EH (cell line): ENCODE measurements around the gene APLN.

Experiments used
- DNase-seq: peaks from one replicate; pipeline ENCODE4 v3.0.0-alpha.2; 2015; ENCODE audit warnings: low read depth

Gene APLN

DNA sequence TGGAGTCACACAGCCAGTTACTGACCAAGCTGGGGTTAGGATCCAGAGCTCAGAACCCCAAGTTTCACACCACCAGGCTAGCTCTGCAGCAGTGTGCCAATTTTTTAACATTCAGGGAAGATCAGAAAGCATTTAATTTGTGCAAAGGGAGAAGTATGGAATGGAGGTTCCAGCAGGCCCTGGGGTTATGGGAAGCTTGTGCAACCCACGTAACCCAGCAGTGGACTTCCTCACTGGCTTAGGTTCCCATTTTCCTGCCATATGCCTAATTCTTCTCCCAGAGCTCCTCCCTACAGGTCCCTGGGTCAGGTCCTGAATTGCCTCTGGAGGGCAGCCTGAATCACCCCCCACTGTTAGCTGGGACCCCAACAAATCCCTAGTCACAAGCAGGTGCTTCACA lies 14.0 kb downstream of the APLN start:
- no peak for DNase-seq

DNA sequence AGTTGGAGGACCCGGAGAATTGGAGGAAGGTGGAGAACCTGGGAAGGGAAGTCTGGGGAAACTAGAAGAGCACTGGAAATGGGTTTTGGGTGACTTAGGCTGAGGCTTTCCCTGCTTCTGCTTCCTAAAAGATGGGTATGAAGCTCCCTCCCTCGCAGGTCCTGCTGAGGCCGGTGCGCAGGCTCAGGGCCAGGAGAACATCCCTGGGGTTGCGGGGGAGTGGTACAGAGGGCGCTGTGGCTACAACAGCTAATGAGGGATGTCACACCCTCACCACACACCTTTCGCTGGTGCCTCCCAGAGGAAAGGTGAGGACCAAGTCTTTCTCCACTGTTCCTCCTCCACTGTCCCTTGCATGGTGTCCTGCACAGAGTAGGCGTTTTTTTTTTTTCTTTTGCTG lies 15.8 kb downstream of the APLN start:
- no peak for DNase-seq

DNA sequence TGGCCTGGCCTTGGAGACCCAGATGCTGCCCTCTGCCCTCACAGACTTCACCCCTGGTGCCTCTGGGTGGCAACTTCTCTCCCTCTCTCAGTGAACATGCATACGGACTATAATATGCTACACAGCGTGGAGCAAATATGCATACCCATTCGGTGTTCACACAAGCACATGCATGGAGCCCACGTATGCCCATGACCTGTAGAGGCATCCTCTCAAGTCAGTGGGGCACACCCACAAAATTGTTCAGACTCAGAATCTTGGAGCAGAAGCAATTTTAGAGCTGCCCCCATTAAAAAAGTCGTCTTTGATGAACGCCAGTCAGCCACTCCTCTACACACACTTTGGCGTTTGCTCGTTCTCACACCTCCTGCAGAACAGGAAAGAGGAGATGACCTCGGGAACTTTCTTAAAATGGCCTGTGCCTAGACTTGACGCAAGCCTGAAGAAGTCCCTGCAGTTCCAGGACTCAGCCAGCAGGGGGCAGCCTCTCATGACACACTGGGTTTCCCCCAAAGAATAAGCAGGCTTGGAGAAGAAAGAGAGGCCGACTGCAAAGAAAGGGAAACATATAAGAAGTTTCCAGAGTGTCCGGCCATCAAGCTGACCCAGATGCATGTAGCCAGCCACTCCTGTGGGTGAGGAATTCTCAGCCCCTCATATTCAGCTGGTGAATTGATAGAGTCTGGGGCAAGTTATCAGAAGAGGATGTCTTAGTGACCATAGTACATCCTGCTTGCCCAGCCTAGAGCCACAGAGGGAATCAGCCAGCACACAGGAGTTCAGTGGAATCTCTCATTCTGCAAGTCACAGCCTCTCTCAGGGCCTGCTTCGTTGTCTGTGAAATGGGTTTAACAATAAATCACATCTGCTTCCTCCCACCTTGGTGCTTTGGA lies 17.3 kb downstream of the APLN start:
- peak; percentile 61 for DNase-seq

- no peak for DNase-seq
Measured at GRCh38 chrX:129636175-129636681, 18.5 kb downstream of the APLN start.

DNA sequence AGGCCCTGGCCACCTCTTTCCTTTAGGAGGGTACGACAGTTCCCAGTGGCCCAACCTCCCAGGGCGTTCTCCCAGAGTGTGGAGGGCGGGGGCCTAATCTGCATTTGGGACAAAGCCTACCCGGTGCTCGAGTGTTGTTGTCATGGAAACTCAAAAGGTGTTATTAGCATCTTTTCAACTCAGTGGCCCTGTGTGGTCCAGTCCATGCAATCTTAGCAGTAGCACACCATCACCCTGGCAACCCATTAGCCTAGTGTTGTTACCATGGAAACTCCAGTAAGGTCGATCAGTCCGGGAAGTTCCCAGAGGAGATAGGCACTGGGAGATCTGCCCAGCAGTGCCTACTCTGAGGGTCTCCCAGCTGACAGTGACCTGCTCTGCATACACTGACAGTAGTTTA lies 20.2 kb downstream of the APLN start:
- DNase-seq: no peak

GRCh38 chrX:129632443-129632842 lies 22.3 kb downstream of the APLN start:
- no peak for DNase-seq

DNA sequence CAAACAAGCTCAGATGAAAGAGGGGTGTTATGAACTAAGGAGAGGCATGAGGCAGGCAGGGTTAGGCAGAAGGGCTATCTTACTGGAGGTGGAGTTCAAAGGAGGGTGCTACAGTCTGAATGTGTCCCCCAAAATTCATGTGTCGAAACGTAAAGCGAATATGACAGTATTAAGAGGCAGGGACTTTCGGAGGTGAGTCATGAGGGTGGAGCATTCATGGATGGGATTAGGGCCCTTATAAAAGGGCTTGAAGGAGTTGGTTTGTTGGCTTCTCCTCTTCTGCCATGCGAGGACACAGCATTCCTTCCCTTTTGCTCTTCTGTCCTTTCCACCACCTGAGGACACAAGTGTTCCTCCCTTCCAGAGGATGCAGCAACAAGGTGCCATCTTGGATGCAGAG lies 22.9 kb downstream of the APLN start:
- DNase-seq: no peak

- no peak for DNase-seq
Measured at GRCh38 chrX:129629837-129630236, 24.9 kb downstream of the APLN start.

GRCh38 chrX:129626026-129626425 lies 28.7 kb downstream of the APLN start:
- DNase-seq: peak; percentile 60

- peak; percentile 64 for DNase-seq
Measured at GRCh38 chrX:129622757-129623301, 31.9 kb downstream of the APLN start.

DNA sequence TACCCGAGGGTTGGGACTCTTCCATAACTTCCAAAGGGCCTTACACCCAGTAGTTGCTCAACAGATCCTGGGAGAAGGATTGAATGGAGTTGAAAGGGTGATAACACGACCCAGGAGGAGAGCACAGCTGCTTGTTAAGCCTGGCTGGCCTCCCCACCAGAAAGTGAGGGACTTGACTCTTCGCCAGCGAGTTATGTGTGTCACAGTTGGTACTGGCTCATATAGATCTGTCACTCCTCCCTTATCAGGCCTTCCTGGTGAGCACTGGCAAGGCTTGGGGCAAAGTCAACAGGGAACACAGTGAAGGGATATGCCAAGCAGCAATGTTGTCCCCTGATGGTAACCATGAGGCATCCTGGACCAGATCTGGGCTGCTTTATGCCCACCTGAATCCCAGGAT lies 35.8 kb downstream of the APLN start:
- no peak for DNase-seq

GRCh38 chrX:129617420-129617819 lies 37.3 kb downstream of the APLN start:
- DNase-seq: no peak

DNA sequence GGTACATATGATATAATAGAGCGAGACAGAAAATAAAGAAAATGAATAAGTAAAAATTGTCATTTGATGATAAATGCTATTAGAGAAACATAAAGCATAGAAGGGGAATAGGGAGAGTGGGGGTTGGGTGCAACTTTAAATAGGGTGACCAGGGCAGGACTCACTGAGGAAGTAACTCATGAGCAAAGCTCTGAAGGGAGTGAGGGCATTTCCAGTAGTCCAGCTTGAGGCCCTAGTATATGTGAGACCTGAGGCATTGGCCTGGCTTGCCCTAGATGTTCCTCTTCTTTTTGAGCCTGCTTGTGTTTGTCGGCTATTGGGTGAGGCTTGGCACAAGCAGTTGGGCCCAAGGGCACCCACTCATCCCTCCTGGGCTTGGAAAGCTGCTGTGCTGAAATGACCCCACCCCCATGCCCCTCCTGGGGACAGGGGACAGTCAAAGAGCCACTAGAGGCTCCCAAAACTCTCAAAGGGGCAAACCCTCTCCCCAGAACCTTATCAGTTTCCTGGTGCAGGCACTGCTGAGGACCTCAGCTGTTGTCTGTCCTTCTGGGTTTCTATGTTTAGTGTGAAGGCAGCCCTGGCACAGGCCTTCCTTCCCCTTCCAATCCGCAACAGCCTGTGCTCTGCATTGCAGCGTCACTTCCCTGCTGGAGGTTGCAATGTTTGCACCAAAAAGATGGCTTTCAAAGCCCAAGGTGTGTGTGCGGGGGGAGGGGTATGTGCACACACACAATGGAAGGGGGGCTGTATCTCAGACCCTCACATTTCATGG lies 40.1 kb downstream of the APLN start:
- DNase-seq: no peak

DNA sequence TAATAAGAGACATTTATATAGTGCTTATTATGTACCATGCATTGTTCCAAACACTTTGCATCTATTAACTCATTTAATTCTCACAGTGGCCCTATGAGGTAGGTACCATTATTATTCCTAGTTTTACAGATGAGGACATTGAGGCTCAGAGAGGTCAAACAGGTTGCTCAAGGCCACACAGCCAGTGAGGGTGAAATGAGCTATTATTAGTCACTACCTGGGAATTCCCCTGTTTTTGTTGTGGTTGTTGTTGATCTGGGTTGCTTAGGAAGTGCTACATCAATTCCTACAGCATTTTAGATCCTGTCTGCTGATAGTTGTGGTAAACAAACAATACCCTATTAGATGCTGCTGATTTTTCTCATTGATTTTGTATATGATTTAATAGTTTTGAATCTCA lies 41.2 kb downstream of the APLN start:
- DNase-seq: no peak

DNA sequence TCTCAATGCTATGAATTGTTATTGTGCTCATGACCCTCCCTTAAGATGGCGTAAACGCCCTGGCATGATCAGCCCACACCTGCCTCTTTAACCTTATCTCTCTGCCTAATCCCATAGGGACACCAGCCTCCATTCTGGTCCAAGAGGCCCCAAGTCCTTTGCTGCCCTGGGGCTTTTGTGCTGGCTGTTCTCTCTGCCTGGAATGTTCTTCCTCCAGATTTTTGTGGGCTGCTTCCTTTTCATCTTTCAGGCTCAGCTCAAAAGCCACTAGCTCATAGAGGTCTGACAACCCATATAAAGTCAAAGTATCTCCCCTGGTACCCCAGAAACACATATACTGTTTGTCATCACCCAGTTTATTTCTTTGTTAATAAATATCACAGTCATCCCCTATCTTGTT lies 42.4 kb downstream of the APLN start:
- no peak for DNase-seq

DNA sequence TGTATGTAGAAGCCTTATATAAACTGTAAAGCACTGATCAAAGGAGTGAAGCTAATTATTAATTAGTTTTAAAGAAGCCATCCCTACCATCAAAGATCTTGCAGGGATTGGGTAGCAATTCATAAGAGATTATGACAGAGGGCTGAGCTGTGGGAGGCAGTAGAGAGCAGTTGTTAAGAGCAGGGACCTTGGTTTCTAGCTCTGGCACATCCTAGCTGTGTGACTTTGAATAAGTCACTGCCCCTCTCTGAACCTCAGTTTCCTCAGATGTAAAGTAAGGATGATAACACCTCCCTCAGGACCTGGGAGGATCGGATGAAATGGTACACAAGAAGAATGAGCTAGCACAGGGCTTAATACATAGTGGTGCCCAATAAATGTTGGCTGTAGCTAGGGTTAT lies 45.4 kb downstream of the APLN start:
- no peak for DNase-seq

GRCh38 chrX:129608496-129608895 lies 46.3 kb downstream of the APLN start:
- DNase-seq: no peak

DNA sequence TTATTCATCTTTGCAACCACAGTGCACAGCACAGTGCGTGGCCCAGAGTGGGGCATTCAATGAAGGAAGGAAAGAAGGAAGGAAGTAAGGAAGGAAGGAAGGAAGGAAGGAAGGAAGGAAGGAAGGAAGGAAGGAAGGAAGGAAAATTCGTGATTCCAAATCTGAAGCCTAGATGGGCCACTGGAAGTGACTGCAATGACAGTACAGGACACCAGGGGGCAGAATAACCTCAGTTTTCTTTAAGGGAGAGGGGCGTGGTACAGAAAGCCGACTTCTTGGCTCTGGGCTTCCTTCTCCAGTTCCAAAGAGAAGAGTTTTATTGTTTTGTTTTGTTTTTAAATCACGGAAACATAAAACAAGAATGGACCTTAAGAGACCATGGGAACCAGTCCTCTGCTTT lies 47.8 kb downstream of the APLN start:
- DNase-seq: peak; percentile 57

GRCh38 chrX:129600981-129601424 lies 53.8 kb downstream of the APLN start:
- DNase-seq: peak; percentile 36

GRCh38 chrX:129599996-129600395 lies 54.8 kb downstream of the APLN start:
- no peak for DNase-seq

DNA sequence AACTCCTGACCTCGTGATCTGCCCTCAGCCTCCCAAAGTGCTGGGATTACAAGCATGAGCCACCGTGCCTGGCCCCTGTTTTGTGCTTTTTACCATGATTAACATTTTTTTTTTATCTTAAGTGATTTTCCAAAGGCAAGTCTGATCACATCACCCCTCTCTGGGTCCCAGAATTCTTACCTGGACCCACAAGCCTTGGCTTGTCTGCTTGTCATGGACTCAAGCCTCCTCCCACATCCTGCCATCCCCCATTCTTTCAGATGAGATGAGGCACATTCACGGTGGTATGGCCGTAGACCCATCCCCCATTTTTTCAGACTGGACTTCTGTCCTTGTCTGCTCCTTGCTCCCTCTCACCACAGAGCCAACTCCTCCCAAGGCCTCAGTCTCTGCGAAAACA lies 55.3 kb downstream of the APLN start:
- DNase-seq: no peak

DNA sequence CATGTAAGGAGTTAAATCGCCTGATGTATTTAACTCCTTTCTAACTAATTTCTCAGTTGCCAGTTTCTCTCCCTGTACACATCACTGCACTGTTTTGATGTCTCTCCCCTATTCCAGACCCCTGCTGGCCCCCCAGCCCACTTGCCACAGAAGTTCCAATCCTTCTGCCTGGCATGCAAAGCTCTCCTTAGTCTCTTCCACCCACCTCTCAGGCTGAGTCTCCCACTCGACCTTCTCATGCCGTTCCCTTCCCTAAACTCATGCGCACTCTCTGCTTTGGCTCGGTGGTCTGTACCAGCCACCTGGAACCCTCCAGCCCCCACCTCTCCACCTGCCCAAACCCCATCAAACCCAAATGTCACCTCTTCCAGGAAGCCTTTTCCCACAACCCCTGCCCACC lies 56.9 kb downstream of the APLN start:
- DNase-seq: no peak

GRCh38 chrX:129596077-129596476 lies 58.7 kb downstream of the APLN start:
- no peak for DNase-seq
